ENCODE results near the gene RUNX1.
A peak's percentile ranks its signal among the peaks of the same experiment; 100 is the strongest.

Gene RUNX1

GRCh38 chr21:35077466-35077865, 28.4 kb upstream of the RUNX1 start:
- Histone ChIP-seq H3K4me3 (no peak overlapping the region), H3K27ac (no peak overlapping the region)
- no peak for DNase-seq (ENCODE audit: low spot score)
- no peak for TF ChIP-seq CTCF (IDR thresholded peaks at IDR 0.05)

- TF ChIP-seq CTCF (IDR thresholded peaks at IDR 0.05) = no peak
- no peak overlapping the region for H3K27ac ChIP-seq
- no peak for DNase-seq (ENCODE audit: low spot score)
- no peak overlapping the region for H3K4me3 ChIP-seq
Measured at GRCh38 chr21:35075546-35075945, 26.4 kb upstream of the RUNX1 start.

- no peak overlapping the region for H3K4me3 ChIP-seq
- H3K27ac ChIP-seq = peak overlapping the region in 1 of 2 donors; percentile 31
- no peak for DNase-seq (ENCODE audit: low spot score)
- TF ChIP-seq CTCF (IDR thresholded peaks at IDR 0.05) = no peak
Measured at GRCh38 chr21:35072960-35073359, 23.9 kb upstream of the RUNX1 start.

- peak overlapping the region in 1 of 2 donors; percentile 31 for H3K27ac ChIP-seq
Measured at GRCh38 chr21:35072557-35072956, 23.5 kb upstream of the RUNX1 start.

GRCh38 chr21:35071347-35071746, 22.2 kb upstream of the RUNX1 start:
- H3K27ac ChIP-seq = no peak overlapping the region
- no peak for TF ChIP-seq CTCF (IDR thresholded peaks at IDR 0.05)
- no peak overlapping the region for H3K4me3 ChIP-seq
- no peak for DNase-seq (ENCODE audit: low spot score)

More at GRCh38 chr21:35072557-35072956, 23.5 kb upstream of the RUNX1 start:
- H3K4me3 ChIP-seq = no peak overlapping the region
- DNase-seq (ENCODE audit: low spot score) = no peak
- TF ChIP-seq CTCF (IDR thresholded peaks at IDR 0.05) = no peak

- no peak for TF ChIP-seq CTCF (IDR thresholded peaks at IDR 0.05)
- Histone ChIP-seq H3K4me3 (no peak overlapping the region), H3K27ac (no peak overlapping the region)
- DNase-seq (ENCODE audit: low spot score) = no peak
Measured at GRCh38 chr21:35070436-35070835, 21.3 kb upstream of the RUNX1 start.

GRCh38 chr21:35066824-35067223, 17.7 kb upstream of the RUNX1 start:
- Histone ChIP-seq H3K4me3 (no peak overlapping the region), H3K27ac (no peak overlapping the region)
- DNase-seq (ENCODE audit: low spot score) = no peak
- no peak for TF ChIP-seq CTCF (IDR thresholded peaks at IDR 0.05)
